ENCODE data around the gene PLEKHH2.
"Not testable (repeated sequence)": the region's sequence is repeated elsewhere in the genome, so short reads cannot be mapped to it uniquely, and the experiment has no call there.

PLEKHH2 gene

DNA sequence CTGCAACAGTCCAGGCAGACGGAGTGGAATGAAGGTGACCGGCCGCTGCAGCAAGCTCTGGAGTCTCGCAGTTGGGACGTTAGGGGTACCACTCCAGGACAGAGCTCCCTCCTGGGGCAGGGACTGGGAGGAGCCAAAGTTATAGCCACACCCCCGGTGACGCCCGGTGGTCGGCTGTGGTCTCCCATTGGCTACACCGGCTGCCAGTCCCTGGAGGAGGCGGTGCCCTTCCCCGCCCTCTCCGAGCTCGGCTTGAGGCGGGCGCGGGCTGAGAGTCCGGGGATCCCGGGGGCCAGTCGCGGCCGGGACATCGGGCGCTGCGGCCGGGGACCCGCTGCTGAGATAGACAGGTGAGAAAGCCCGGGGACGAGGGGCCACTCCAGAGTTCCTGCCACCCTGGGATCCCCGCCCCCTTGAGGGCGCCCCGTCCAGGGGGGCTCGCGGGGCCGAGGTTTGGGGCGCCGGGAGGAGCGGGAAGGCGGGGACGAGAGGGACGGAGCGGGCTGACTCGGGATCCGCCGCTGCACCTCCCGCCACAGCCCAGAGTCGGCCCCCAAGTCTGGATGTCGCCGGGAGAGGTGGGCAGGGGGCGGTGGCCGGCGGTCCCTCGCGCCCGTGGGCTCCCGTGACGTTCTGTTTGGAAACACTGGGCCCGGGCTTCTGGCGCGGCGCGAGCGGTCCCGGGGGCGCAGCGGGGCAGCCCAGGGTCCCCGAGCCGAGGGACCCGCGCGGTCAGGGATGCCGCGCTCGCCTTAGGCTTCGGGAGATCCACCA lies at the start of gene PLEKHH2:
TSS of gene PLEKHH2 (plus strand) at position 231 of the 774 bp plus-strand sequence. CDS start 7,414 bp downstream, outside the sequence.
- peak; percentile 78 for DNase-seq (ENCODE audit: low read depth)

DNA sequence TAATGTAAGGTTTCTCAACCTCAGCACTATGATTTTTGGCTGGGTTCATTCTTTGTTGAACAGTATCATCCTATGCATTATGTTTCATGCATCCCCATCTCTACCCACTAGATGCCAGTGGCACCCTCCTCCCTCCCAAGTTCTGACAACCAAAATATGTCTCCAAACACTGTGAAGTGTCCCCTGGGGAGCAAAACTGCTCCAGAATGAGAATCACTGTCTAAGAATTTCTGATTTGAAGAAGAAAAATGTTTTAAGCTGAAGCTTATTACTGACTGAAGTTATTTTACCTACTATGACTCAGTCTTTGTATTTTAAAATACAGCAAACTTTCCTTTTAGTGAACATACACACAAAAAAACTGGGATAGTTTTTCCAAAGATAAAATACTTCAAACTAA lies 44.6 kb upstream of the PLEKHH2 start:
- DNase-seq (ENCODE audit: low read depth): no peak

DNA sequence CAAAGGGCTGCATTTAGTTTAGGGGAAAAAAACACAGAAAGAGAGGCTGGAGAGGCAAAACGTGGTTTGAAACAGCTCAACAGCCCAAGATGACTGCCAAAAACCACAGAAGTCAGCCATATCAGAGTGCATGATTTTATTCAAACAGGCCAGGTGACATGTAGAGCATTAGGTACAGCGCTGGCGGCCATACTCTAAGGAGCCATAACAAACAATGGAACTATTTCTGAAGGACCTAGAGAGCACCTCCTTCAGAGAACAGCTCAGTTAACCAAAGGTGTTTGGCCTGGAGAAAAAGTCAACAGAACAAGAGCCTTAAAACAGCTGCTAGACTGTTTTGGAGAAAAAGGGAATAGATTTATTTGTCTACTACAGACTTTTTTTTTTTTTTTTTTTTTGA lies 43.8 kb upstream of the PLEKHH2 start:
- no peak for DNase-seq (ENCODE audit: low read depth)

DNA sequence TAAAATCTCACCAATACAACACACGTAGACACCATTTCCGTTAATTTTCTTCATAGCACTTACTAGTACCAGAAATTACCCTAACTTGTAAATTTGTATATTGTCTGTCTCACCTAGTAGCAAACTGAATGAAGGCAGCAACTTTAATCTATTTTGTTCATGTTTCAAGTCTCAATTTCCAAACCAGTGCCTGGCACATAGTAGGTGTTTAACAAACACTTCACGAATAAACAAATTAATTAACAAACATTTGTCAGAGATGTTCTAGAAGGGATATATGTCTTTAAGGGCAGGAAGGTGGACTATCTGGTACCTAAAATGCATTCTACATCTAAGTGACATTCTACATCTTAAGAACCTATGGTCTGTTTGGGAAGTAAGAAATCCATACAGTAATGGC lies 42.2 kb upstream of the PLEKHH2 start:
- no peak for DNase-seq (ENCODE audit: low read depth)

DNA sequence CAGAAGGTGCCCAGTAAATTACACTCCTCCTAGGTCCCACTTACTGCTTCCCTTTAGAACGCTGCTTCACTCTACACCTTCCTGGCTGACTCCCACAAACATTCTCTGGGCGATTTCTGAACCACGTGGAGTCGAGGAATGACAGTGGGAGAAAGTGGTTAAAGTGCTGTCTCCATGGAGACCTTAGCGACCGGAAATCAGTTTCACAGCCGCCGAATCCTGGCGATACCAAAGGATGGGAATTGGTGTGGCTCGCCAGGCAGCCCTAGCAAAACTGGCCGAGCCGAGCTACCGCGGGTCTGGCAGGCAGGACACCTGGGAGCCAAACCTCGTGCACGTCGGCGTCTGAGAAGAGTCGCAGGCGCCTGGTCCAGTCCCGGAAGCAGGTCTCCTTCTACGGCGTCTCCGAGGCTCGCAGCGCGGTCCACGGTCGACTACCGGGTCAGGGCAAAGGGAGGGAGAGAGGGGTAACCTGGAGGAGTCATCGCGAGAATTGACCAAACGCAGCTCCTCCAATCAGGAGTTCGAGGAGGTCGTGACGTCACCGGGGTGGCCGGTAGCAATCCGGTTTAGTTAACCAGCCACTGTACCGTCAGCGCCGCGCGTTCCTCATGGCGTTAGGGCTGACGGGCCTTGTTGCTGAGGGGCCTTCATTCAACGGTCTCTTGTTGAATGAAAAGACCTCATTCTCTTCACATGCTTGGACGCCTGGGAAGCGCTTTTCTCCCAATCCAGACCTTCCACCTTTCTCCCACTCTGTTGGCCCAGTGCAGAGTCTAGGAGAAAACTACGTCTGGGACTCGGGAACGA lies 41.3 kb upstream of the PLEKHH2 start, which contains the start of gene THADA:
TSS of gene THADA (minus strand) at position 436 of the 810 bp plus-strand sequence. CDS start 3,646 bp downstream, outside the sequence.
- DNase-seq (ENCODE audit: low read depth): peak; percentile 95

DNA sequence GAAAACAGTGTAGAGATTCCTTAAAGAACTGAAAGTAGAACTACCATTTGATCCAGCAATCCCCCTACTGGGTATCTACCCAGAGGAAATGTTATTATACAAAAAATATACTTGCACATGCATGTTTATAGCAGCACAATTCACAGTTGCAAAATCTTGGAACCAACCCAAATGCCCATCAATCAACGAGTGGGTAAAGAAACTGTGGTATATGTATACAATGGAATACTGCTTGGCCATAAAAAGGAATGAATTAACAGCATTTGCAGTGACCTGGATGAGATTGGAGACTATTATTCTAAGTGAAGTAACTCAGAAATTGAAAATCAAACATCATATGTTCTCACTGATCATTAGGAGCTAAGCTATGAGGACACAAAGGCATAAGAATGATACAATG lies 36.5 kb upstream of the PLEKHH2 start:
- DNase-seq (ENCODE audit: low read depth): not testable (repeated sequence)

DNA sequence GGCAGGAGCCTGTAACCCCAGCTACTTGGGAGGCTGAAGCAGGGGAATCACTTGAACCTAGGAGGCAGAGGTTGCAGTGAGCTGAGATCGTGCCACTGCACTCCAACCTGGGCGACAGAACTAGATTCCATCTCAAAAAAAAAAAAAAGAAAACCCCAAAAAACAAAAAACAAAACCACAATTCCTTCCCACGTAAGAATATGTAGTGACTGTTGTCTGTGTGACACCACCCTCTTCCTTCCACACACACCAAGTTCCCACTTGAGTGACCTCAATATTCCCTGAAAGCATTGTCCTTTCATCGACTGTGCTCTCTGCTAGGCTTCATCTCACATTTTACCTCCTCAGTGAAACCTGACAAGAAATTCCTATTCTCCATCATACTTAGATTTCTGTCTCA lies 32.4 kb upstream of the PLEKHH2 start:
- DNase-seq (ENCODE audit: low read depth): no peak

DNA sequence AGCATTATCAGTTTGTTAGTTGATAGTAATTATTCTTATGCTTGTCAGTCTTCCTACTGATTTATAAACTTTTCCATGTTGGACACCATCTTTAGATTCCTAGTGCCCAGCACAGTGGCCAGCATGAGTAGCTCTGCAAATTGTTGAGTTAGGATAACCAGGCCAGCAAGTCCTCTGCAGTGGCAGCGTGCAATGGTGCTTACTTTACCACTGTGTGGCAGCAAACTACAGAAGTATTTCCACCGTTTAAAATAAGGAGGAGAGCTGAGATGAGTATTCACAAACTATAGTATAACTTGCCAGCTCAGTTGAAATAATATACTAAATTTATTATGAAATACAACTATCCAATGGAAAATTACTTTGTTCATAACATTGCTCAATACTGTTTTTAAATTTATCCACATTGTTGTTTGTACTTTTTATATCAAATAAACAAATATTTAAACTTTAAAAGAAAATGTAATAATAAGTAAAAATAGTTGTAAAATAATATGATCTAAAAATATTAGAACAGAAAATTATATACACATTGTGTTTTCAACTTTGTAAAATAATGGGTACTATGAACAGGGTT lies 31.9 kb upstream of the PLEKHH2 start:
- no peak for DNase-seq (ENCODE audit: low read depth)

DNA sequence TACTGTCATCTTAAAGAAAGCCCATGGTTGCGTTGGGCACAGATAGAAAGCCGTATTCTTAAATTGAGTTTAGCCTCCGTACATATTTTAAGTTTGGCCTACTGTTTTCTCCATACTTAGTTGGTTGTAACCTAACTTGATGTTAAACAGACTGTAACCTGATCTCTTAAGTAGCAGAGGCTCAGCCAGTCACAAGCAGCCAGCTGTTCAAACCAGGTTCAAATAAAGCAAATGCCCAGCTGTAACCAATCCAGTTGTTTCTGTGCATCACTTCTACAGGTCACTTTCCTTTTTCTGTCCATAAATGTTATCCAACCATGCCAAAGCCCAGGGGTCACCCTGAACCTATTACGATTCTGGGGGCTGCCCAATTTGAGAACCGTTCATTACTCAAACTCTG lies 31.2 kb upstream of the PLEKHH2 start:
- DNase-seq (ENCODE audit: low read depth): no peak

DNA sequence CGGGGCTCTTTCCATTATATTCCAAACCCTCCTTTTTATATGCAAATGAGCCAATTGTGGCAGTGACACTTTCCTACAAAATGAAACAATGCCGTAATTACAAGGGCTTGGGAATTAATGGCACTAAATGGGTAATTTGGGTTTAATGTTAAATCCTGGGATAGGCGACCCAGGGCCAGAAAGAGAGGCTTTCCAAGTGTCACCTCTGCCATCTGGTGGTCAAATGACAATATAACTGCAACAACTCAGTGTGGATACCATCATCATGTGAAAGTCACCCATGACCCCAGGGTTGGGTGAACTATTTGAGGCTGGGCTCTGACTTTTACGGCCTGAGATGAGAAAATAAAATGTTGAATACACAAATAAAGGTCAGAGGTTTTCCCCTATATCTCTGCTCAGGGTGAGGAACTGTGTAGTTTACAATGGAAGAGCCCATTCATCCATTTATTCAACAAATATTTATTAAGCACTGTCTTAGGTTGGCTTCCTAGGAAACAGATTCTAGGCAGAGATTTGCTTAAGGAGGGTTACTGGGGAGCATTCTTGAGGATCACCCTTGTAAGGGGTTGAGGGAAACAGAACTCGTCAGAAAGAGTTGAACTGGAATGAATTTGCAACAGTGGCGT lies 27.7 kb upstream of the PLEKHH2 start:
- DNase-seq (ENCODE audit: low read depth): no peak

DNA sequence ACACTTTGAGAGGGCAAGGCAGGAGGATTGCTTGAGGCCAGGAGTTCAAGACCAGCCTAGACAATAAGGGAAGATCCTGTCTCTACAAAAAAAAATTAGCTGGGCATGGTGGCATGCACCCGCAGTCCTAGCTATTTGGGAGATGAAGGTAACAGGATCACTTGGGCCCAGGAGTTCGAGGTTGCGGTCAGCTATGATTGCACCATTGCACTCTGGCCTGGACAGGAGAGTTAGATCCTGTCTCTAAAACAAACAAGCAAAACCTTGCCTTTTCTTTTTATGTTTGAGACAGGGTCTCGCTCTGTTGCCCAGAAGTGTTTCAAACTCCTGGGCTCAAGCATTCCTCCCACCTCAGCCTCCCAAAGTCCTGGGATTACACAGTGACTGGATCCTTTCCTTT lies 26.7 kb upstream of the PLEKHH2 start:
- no peak for DNase-seq (ENCODE audit: low read depth)

DNA sequence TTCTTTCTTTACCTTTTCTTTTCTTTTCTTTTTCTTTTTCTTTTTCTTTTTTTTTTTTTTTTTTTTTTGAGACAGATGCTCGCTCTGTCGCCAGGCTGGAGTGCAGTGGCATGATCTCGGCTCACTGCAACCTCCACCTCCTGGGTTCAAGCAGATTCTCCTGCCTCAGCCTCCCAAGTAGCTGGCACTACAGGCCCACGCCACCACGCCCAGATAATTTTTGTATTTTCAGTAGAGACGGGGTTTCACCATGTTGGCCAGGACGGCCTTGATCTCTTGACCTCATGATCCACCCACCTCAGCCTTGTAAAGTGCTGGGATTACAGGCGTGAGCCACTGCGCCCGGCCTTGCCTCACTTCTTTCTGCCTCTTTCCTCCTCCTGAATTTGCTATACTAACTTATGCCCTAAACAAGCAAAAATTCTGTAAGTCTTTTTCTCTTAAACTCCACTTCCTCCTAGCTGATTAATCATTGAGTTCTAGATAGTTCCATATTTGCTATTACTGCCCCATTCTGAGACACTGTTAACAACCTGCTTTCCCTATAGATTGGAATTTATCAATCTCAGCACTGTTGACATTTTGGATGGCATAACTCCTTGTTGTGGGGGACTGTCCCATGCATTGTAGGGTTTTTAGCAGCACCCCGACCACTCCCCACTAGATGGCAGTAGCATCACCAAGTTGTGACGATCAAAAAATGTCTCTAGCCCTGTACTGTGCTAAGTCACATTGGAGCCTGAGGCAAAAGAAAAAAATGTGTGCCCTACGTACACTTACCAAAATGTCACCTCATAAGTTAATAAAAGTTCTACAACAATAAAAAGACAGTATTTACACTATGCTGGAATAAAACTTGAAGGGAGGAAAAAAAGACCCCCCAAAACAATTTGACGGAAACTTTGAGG lies 24.8 kb upstream of the PLEKHH2 start:
- peak; percentile 48 for DNase-seq (ENCODE audit: low read depth)

DNA sequence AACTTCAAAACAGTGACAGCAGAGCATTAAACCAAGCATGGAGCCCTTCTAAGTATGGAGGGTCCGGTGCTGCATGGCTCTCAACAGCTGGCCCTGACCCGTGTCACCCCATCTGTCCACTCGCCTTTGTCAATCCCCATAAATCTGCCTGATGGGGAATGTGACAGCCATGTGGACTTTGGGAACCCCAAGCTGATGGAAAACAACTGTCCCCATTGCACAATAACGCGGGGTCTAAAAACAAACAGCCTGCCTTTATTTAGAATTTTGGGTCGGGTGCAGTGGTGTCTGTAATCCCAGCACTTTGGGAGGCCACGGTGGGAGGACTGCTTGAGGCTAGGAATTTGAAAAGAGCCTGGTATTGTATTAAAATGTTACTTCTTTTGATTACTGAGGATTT lies 24.1 kb upstream of the PLEKHH2 start:
- DNase-seq (ENCODE audit: low read depth): no peak

DNA sequence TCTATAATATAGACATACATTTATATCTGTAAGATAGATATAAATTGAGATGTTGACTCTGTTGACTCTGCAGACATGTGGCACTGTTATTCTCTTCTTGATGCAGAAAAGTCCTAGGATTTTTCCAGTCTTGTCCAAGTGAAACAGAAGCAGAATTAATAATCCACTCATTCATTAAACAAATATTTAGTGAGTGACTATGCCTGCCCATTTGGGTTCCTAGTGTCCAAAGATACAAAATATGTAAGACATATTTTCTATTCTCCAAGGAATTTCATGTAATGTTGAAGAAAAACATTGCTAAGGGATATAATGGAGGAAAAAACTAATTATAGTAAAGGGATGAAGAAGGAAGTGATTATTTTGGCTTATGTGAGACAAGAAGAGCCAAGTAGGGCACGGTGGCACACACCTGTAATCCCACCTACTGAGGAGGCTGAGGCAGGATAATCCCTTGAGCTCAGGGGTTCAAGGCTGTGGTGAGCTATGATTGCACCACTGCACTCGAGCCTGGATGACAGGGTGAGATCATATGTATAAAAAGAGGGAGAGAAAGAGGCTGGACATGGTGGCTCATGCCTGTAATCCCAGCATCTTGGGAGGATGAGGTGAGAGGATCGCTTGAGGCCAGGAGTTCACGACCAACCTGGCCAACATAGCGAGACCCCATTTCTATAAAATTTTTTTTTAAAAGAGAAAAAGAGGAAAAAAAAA lies 19.9 kb upstream of the PLEKHH2 start:
- no peak for DNase-seq (ENCODE audit: low read depth)

DNA sequence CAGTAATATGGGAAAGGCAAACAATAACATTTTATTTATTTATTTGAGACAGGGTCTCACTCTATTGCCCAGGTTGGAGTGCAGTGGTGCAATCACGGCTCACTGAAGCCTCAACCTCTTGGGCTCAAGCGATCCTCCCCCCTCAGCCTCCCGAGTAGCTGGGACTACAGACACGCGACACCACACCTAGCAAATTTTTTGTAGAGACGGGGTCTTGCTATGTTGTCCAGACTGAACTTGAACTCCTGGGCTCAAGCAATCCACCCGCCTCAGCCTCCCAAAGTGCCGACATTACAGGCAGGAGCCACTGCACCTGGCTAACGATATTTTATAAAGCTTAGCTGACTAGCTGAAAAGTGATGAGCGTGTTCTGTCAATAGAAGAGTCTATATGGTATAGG lies 17.5 kb upstream of the PLEKHH2 start:
- no peak for DNase-seq (ENCODE audit: low read depth)

DNA sequence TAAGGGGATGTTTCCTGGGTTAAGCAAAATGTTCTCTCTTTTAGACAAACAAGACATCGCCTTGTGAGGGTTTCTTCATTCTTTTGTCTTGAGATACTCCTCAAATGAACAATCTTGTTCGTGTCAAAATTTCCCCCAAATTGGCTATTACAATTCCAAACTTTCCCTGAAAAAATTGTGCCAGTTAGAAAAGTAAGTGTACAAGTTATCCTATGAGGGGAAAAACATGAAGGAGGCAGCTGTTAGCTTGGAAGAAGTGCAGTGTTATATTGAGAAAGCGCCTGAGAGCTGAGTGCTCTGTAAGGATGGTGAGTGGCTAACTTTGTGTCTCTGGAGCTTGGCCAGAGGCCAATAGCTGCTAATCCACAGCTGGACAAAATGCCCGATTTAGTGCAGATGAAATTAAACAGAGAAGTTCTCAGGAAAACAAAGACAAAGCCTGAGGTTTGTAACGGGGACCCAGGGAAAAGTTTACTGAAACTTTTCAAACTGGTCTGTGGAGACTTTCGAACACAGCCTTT lies 14.1 kb upstream of the PLEKHH2 start:
- no peak for DNase-seq (ENCODE audit: low read depth)

DNA sequence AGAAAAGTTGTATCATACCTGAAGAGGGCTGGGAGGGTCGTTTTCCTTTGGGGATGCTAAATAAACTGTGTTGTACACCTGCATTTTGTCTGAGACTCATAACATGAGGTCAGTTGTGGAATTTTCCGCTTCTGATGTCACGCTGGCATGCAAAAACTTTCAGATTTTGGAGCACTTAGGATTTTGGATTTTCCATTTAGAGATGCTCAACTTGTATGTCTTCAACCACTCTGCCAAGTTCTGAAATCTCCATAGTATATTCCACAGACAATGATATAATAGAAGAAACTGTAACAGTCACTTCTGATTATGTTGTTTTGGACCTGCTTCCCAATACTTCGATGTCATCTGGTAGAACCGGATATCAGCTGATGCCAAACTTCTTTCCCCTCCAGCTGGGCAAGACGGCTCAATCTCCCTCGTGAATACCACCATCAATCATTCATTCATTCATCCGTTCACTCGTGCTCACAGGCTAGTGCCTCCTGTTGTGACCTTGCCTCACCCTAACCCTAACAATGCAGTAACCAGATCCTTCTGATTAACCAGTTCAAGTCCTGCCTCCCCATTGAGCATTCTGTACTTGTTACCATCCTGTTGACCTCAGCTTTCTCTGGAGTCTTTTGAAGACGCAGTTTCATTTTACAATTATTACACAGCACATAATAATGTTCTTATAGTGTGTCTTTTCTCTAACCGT lies 5.3 kb upstream of the PLEKHH2 start:
- no peak for DNase-seq (ENCODE audit: low read depth)

DNA sequence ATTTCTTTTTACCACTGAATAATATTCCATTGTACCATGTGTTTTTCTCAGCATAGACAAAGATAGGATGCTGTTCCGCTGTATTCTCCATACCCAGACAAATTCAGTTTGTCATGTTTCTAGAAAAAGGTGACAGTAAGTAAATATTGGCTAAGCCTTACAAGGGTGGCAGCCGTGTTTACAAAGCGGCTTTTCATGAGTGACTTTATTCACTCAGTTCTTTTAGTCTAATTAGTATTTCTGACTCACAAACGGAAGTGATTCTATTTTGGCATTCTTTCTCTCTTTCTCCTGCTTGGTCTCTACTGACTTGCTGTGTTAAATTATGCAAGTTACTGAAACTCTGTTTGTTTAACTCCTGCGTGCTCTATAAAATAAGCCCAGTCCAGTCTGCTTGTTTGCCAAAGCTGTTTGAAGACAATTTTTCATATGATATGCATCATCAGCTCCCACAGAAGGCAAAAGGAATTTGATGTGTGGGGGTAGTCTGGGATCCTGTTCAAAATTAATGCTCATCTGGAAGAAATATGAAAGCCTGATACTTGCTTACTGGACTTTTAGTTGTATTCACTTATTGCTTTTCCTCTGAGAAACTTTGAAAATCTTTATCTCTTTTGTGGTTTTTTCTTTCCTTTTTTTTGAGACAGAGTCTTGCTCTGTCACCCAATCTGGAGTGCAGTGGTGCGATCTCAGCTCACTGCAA lies 2.3 kb upstream of the PLEKHH2 start:
- DNase-seq (ENCODE audit: low read depth): no peak

DNA sequence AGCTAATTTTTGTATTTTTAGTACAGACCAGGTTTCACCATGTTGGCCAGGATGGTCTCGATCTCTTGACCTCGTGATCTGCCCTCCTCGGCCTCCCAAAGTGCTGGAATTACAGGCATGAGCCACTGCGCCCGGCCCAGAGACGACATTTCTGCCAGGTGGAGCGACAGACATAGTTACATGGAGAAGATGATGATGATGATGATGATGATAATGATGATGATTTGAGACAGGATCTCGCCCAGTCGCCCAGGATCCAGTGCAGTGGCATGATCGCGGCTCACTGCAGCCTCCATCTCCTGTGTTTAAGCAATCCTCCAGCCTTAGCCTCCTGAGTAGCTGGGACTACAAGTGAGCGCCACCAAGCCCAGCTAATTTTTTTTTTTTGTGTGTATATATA lies 907 bp upstream of the PLEKHH2 start:
- not testable (repeated sequence) for DNase-seq (ENCODE audit: low read depth)
